MM.1S (cell line): ENCODE results near the gene PSEN1.

Experiments used
- EZH2 ChIP-seq: fragments of 300-600 bp; sonication (generic); optimal IDR thresholded peaks from 2 replicates; pipeline ENCODE3; 2017; ENCODE audit warnings: low read depth, mild to moderate bottlenecking, antibody characterized with exemption, low read length, mixed read lengths
- EZH2phosphoT487 ChIP-seq: fragments of 300-600 bp; sonication (generic); IDR thresholded peaks from 2 replicates; pipeline ENCODE4 v1.6.1; 2018; ENCODE audit warnings: antibody characterized with exemption, low read length
- TF ChIP-seq, protein P1 (sequence below): fragments of 300-600 bp; sonication (generic); IDR thresholded peaks from 2 replicates; pipeline ENCODE4 v1.5.1; 2016; ENCODE audit warnings: antibody characterized with exemption, low read length, mixed read lengths

DNA sequence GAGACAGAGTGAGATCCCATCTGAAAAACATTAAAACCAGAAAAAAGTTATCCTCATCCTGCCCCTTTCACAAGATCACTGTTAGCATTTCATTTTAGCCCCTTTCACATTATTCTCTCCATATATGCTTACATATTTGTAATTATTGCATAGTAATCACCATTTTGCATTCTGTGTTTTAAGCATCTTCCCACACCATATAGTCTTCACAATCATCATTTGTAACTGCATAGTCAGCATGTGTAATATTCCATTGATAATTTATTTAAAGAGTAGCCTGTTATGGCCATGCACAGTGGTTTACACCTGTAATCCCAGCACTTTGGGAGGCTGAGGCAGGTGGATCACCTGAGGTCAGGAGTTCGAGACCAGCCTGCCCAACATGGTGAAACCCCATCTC lies 112.8 kb downstream of the PSEN1 start:
- TF ChIP-seq EZH2 (no peak), EZH2phosphoT487 (no peak)
- TF ChIP-seq, protein P1, sequence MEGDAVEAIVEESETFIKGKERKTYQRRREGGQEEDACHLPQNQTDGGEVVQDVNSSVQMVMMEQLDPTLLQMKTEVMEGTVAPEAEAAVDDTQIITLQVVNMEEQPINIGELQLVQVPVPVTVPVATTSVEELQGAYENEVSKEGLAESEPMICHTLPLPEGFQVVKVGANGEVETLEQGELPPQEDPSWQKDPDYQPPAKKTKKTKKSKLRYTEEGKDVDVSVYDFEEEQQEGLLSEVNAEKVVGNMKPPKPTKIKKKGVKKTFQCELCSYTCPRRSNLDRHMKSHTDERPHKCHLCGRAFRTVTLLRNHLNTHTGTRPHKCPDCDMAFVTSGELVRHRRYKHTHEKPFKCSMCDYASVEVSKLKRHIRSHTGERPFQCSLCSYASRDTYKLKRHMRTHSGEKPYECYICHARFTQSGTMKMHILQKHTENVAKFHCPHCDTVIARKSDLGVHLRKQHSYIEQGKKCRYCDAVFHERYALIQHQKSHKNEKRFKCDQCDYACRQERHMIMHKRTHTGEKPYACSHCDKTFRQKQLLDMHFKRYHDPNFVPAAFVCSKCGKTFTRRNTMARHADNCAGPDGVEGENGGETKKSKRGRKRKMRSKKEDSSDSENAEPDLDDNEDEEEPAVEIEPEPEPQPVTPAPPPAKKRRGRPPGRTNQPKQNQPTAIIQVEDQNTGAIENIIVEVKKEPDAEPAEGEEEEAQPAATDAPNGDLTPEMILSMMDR = no peak
